ENCODE measurements around the gene SUGCT. TPM values are rescaled to one million over a fixed set of nuclear protein-coding genes. Genes with fewer than 3 reads are reported as not detected.

The SUGCT gene
- total and polyA plus RNA-seq, 2 experiments from 2014 or later: 21.4 to 57.8 TPM

DNA sequence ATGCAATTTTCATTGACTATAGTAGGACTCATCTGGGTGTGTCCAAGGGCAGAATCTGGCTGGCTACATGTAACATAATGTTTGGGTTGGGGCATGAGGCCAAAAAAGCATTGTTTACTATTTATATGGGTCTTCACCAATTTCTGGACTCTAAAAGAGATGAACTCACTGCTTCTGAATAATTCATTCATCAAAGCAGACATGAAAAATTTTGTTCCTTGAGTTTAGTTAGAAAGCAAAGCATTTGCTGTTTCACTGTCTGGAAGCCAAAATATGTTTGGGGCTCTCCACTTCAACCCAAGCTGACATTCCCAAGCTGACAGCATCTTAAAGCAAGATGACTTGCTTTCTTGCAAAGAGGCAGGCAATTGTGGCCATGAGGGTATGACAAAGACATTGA lies 670.6 kb downstream of the SUGCT start:
- Histone ChIP-seq H3K9me3 (ENCODE audit: low read depth) (no peaks in the 10 kb centered on the region), H3K36me3 (no peaks in the 10 kb centered on the region), H3K27me3 (no peaks in the 10 kb centered on the region), H3K27ac (no peak overlapping the region), H3K4me1 (ENCODE audit: low read depth) (peaks cover 8% of the 10 kb centered on the region), H3K4me3 (no peak overlapping the region)
- DNase-seq (ENCODE audit: low read depth in 1 of 2, low spot score in 1 of 2): no peak
- TF ChIP-seq, protein P1, sequence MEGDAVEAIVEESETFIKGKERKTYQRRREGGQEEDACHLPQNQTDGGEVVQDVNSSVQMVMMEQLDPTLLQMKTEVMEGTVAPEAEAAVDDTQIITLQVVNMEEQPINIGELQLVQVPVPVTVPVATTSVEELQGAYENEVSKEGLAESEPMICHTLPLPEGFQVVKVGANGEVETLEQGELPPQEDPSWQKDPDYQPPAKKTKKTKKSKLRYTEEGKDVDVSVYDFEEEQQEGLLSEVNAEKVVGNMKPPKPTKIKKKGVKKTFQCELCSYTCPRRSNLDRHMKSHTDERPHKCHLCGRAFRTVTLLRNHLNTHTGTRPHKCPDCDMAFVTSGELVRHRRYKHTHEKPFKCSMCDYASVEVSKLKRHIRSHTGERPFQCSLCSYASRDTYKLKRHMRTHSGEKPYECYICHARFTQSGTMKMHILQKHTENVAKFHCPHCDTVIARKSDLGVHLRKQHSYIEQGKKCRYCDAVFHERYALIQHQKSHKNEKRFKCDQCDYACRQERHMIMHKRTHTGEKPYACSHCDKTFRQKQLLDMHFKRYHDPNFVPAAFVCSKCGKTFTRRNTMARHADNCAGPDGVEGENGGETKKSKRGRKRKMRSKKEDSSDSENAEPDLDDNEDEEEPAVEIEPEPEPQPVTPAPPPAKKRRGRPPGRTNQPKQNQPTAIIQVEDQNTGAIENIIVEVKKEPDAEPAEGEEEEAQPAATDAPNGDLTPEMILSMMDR (IDR thresholded peaks at IDR 0.05; ENCODE audit: low read depth, low read length): no peak

DNA sequence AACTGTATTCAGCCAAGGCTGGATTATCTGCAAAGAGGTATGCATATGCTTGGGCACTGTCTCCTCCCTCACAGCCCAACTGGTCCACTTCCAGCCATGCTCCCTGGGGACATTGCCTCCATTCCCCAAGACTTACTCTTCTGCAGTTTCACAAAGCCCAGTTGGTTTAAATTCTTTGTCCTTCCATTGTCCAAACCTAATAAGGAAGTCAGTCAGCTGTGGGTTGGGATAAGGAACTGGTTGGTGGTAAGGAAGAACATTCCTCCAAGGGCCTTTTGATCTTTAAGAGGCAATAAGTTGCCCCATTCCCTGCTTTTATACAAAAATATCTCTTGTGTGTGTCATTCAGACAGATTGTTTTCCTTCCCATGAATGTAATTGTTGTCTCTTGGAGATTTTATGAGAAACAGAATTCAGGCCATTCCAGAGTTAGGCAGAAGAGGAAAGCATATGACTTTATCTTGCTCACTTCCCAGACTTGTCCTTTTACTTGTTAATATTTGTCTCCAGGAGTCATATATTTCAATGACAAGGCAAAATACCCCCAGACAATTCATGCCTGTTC lies 673.7 kb downstream of the SUGCT start:
- no peaks in the 10 kb centered on the region for H3K9me3 ChIP-seq (ENCODE audit: low read depth)
- peak in 1 of 2 donors; percentile 96 for DNase-seq (ENCODE audit: low read depth in 1 of 2, low spot score in 1 of 2)
- TF ChIP-seq, protein P1 (IDR thresholded peaks at IDR 0.05; ENCODE audit: low read depth, low read length): no peak
- H3K4me1 ChIP-seq (ENCODE audit: low read depth): no peaks in the 10 kb centered on the region
- no peaks in the 10 kb centered on the region for H3K36me3 ChIP-seq
- H3K4me3 ChIP-seq: no peak overlapping the region
- no peak overlapping the region for H3K27ac ChIP-seq
- H3K27me3 ChIP-seq: no peaks in the 10 kb centered on the region

DNA sequence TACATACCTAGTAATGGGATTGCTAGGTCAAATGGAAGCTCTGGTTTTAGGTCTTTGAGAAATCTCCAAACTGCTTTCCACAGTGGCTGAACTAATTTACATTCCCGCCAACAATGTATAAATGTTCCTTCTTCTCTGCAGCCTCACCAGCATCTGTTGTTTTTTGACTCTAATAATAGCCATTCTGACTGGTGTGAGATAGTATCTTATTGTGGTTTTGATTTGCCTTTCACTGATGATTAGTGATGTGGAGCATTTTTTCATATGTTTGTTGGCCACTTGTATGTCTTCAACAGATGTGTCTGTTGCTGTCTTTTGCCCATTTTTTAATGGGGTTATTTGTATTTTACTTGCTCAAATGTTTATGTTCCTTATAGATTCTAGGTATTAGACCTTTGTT lies 675.5 kb downstream of the SUGCT start:
- Histone ChIP-seq H3K36me3 (no peaks in the 10 kb centered on the region), H3K27ac (no peak overlapping the region), H3K4me3 (no peak overlapping the region), H3K27me3 (no peaks in the 10 kb centered on the region), H3K9me3 (ENCODE audit: low read depth) (no peaks in the 10 kb centered on the region), H3K4me1 (ENCODE audit: low read depth) (no peaks in the 10 kb centered on the region)
- DNase-seq (ENCODE audit: low read depth in 1 of 2, low spot score in 1 of 2): no peak
- TF ChIP-seq, protein P1 (IDR thresholded peaks at IDR 0.05; ENCODE audit: low read depth, low read length): no peak

DNA sequence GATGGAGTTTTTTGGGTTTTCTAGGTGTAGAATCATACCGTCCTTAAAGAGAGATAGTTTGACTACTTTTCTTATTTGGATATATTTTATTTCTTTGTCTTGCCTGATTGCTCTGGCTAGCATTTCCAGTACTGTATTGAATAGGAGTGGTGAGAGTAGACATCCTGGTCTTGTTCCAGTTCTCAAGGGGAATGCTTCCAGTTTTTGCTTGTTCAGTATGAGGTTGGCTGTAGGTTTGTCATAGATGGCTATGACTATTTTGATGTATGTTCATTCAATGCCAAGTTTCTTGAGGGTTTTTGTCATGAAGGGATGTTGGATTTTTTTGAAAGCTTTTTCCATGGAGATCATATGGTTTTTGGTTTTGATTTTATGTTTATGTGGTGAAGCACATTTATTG lies 676.9 kb downstream of the SUGCT start:
- Histone ChIP-seq H3K27ac (no peak overlapping the region), H3K4me1 (ENCODE audit: low read depth) (no peaks in the 10 kb centered on the region), H3K36me3 (no peaks in the 10 kb centered on the region), H3K27me3 (no peaks in the 10 kb centered on the region), H3K4me3 (no peak overlapping the region), H3K9me3 (ENCODE audit: low read depth) (no peaks in the 10 kb centered on the region)
- TF ChIP-seq, protein P1 (IDR thresholded peaks at IDR 0.05; ENCODE audit: low read depth, low read length): no peak
- DNase-seq (ENCODE audit: low read depth in 1 of 2, low spot score in 1 of 2): no peak

DNA sequence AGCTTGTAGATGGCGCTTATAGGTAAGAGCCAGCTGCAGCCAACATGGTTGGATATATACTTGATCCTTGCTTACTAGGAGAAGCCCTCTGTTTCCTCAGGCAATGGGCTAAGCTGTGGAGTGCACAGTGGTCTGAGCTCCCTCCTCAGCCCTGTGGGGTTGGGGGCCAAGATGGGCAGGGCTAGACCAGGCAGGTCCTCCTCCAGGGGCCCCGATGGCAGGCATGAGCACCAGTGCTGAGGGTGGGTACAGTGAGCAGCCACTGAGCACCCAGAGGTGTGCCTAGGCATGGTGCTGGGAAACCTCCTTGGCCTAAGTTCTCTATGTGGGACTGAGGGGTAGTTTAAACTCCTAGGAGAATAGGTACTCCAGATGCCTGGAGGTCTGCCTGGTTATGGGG lies 680.2 kb downstream of the SUGCT start:
- DNase-seq (ENCODE audit: low read depth in 1 of 2, low spot score in 1 of 2): no peak
- Histone ChIP-seq H3K27me3 (no peaks in the 10 kb centered on the region), H3K36me3 (no peaks in the 10 kb centered on the region), H3K9me3 (ENCODE audit: low read depth) (no peaks in the 10 kb centered on the region), H3K27ac (no peak overlapping the region), H3K4me3 (no peak overlapping the region), H3K4me1 (ENCODE audit: low read depth) (no peaks in the 10 kb centered on the region)
- TF ChIP-seq, protein P1 (IDR thresholded peaks at IDR 0.05; ENCODE audit: low read depth, low read length): no peak

All from cardiac muscle cell (in vitro differentiated cells and primary cell).